Measurements from ENCODE around the gene XPO5. TPM values are rescaled to one million over a fixed set of nuclear protein-coding genes. Genes with fewer than 3 reads are reported as not detected.

The XPO5 gene
- total RNA-seq, 1 donor from 2014 or later = 12.9 TPM

DNA sequence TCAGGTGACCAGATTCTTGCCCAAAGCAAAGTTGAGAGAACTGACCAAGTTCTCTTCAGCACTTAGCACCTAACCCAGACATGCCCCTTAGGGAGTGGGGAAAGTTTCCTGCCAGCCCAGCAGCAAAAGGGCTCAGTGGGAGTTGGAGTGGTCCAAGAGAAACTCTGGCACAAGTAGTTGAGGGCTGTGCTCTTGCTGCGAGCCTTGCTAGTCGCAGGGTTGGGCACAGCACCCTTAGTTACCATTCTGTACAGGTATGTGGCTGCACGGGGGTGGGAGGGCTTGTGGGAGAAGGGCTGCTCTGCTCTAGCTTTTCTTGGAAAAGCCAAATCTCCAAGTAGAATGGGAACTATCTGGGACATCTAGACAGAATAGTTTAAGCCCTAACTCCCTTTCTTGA lies 52.6 kb downstream of the XPO5 start:
- DNase-seq (no peak), ATAC-seq (ENCODE audit: poor library complexity) (no peak)
- intact Hi-C loops (cut with DNase I) = loop anchor here (5.0 kb wide), 1 partner anchor 39 kb away; no protein-coding TSS in a partner anchor

DNA sequence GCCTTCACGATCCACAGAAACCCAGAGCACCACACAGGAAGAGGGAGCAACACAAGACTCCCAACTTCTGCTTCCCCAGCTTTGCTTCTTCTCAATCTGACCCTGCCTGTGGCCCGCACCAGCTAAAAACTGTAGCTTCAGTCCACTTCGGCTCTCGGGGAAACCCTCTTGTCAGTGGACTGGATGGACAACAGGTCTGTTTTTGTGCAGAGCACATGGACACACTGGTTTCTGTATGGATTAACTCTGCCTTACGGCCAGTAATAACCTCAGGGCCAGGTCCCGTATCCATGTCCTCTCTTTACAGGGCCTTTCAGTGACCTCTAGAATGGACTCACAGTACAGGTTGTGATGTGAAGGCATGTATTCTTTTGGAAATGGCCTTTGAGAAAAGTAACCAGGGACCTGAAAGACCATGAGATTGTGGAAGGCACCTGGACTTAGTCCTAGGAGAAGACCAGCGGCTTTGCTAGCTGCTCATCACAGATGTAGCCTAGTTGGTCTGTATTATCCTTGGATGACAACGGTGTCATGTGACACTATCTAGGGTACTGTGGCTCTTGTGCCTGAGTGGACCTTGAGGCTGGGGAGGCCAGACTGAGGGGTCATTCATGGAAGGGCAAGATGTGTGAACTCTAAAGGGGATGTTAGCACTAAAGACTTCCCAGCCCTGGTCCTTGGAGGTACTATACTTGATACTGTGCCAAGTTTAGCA lies 53.1 kb downstream of the XPO5 start:
- intact Hi-C loops (cut with DNase I) = loop anchor here (5.0 kb wide), 1 partner anchor 40 kb away; no protein-coding TSS in a partner anchor
- peak; percentile 6 for ATAC-seq (ENCODE audit: poor library complexity)
- no peak for DNase-seq

DNA sequence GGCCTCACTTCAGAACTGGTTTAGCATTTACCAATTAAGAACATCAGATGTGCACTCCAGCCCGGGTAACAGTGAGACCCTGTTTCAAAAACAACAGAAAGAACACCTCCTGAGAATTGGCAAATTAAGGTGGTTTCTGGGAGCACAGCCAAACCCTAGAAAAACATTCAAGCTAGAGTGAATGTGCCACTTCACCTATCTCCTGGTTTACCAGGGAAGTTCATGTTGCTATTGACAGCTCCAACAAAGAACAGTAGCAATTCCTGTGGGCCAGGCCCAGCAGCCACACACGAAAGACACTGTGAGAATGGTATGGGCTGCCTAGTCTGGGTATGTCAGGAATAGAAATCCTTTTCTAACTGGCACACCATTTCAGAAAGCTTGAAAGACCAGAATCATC lies 54.0 kb downstream of the XPO5 start:
- intact Hi-C loops (cut with DNase I) = loop anchor here (5.0 kb wide), 1 partner anchor 40 kb away; no protein-coding TSS in a partner anchor
- DNase-seq = no peak
- ATAC-seq (ENCODE audit: poor library complexity) = peak; percentile 37

DNA sequence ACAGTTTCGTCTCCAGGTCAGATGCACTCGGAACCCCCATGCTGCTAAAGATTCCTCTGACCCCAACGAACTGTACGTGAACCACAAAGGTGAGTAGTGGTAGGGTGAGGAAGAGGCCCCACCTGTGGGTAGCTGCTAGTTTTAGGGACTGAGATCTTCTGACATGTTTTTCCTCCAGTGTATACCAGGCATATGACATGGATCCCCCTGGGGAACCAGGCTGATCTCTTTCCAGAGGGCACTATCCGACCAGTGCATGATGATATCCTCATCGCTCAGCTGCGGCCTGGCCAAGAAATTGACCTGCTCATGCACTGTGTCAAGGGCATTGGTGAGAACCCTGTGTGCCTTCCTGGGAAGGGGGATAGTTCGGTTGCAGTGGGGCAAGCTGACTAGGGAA lies 55.7 kb downstream of the XPO5 start:
- no peak for DNase-seq
- intact Hi-C loops (cut with DNase I) = loop anchor here (5.0 kb wide), 1 partner anchor 42 kb away; no protein-coding TSS in a partner anchor
- ATAC-seq (ENCODE audit: poor library complexity) = no peak

DNA sequence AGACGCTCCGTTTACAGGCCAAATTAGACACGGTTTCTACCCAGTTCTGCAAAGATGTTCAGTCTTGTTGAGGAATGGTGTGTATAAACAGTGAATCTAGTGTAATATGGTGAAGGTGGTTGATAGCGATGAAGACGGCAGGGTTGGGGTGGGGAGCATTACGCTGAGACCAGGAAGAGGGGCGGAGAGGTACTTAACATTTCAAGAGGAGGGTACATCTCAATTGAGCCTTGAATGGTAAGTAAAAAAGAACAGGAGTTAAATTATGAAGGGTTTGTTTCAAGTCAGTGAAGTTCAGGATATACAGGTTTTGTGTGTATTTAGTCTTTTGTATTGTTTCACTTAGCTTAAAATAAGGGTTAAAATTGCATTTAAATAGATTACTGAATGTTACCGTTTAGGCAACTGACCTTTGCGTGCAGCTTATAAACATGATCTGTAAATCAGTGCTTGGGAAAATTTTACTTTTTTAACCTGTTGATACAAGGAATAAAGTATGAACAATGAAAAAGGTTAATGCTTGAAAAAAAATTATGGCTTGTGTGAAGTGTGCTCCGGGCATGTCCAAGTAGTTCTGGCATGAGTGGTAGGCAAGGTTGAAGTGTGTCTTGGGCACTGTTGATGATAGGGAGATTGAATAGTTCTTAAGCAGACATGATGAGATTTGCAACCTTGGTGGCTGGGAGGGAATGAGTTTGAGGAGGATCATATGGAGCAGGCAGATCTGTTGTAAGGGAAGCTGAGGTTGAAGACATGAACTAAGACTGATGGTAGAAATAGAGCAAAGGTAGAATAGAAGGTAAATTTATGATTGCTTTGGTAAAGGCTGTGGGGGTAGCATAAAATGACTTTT lies 58.1 kb downstream of the XPO5 start:
- ATAC-seq (ENCODE audit: poor library complexity) (no peak), DNase-seq (no peak)
- intact Hi-C loops (cut with DNase I) = loop anchor here (10.0 kb wide), 1 partner anchor 253 kb away; no protein-coding TSS in a partner anchor

DNA sequence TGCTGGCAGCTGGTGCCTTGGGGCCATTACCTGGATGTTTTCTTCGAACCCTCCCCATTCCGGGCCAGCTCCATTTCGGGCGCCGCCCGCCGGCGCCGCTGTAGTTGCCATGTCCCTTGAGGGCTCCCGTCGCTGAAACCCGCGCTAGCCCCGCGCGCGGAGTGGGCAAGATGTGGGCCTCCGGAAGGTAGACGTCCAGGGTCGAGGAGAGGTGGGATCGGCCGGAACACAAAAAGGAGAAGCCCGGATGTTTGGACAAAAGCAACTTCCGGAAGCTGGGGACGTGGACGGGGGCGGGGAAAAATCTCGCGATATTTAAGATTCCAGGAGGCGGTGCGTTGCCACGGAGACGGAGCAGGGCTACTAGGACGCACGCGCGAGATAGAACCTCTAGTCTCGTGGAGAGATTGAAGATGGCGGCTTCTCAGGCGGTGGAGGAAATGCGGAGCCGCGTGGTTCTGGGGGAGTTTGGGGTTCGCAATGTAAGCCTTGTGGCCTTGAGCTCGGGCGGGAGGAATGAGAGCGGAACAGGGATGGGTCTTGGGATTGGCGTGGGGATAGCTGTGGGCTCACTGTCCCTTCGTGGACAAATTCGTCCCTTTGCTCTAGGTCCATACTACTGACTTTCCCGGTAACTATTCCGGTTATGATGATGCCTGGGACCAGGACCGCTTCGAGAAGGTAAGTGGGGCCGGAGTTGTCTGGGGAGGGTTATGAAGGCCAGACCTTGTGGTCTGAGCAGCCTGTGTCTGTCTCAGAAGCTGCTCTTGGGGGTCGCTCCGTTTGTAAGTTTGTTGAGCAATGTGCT lies 58.9 kb downstream of the XPO5 start, which contains the start of the genes POLR1C and YIPF3:
Gene POLR1C, plus strand, starts transcription at position 393 of the 808 bp plus-strand sequence. Its CDS starts 21 bp downstream, at position 414.
Gene YIPF3, minus strand, starts transcription at position 230 of the 808 bp plus-strand sequence. Its CDS starts 119 bp downstream, at position 111.
- peak; percentile 98 for DNase-seq
- ATAC-seq (ENCODE audit: poor library complexity) = peak; percentile 96
- intact Hi-C loops (cut with DNase I) = loop anchor here (10.0 kb wide), 1 partner anchor 252 kb away; no protein-coding TSS in a partner anchor

DNA sequence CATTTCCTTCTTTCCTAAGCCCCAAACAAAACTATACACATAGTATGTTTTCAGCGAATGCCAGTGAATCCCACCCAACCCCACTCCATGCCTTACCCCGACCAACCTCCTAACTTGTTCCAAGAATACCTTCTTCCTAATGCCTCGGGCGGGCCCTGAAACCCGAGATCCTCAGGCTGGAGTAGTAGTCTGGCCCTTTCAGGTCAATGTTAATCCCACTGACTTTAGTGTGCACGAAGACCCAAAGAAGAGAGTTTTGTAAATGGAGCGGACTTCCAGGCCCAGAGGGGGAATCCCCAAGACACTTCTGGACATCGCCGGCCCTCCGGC lies 59.5 kb downstream of the XPO5 start:
- intact Hi-C loops (cut with DNase I) = loop anchor here (10.0 kb wide), 1 partner anchor 252 kb away; no protein-coding TSS in a partner anchor
- DNase-seq = no peak
- ATAC-seq (ENCODE audit: poor library complexity) = peak; percentile 1

DNA sequence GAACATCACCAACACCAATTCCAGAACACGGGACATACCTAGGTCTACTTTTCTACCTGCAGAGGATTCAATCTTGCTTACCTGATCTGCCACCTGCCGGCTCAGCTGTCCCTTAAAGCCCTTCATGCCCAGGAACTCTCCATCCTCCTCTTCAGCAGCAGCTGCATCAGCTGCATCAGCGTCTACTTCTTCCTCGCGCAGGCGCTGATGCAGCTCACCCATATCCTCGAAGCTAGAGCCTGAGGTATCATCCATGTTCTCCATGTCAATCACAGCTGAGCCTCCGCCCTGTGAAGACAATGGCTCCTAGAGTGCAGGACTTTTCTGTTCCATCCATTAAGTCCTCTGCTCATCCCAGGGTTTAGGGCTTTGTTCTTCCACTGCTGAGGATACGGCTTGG lies 60.0 kb downstream of the XPO5 start:
- DNase-seq = no peak
- intact Hi-C loops (cut with DNase I) = loop anchor here (10.0 kb wide), 1 partner anchor 251 kb away; no protein-coding TSS in a partner anchor
- no peak for ATAC-seq (ENCODE audit: poor library complexity)

DNA sequence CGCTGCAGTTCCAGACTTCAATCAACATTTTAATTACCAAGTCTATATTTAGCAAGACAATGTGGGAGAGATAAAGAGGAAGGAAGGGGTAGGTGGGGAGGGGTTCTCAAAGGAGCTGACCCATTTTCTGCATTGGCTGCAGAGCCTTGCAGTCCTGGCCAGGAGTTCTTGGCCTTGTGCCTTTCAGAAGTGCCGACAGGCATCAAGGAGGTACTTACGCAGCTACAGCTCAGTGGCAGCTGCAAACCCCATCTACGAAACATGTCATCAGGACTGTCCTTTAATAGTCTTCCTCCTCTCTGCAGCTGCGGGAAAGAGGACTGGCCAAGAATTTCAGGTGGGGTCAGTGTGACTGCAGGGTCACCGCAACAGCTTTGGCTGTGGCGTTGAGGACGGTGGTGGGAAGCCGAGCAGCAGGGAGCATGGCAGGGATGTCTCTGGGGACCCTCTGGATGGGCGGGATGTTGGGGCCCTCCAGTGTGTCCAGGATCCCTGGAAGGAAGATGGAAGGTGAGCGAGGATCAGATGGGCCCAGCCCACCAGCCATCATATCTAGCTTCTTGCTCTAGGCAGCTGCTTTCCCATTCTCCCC lies 63.9 kb downstream of the XPO5 start:
- ATAC-seq (ENCODE audit: poor library complexity) = peak; percentile 56
- peak; percentile 72 for DNase-seq
- intact Hi-C loops (cut with DNase I) = loop anchor here (10.0 kb wide), 1 partner anchor 247 kb away; no protein-coding TSS in a partner anchor

DNA sequence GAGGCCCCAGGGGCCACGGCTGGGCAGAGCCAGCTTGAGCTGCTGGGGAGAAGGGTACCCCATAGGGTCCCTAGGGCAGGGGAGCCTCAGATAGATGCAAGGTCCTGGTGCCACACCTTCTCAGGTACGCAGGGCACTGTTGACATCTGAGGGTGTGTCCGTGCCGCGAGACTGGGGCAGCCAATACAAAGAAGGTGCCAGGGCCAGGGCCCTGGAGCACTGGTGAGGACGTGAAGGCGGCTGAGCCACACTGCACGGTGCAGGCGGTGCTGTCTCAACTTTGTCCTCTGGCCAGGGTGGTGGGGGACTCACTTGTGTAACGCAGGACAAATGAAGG lies 65.0 kb downstream of the XPO5 start:
- intact Hi-C loops (cut with DNase I) = loop anchor here (10.0 kb wide), 1 partner anchor 246 kb away; no protein-coding TSS in a partner anchor
- ATAC-seq (ENCODE audit: poor library complexity) (peak; percentile 1), DNase-seq (no peak)

DNA sequence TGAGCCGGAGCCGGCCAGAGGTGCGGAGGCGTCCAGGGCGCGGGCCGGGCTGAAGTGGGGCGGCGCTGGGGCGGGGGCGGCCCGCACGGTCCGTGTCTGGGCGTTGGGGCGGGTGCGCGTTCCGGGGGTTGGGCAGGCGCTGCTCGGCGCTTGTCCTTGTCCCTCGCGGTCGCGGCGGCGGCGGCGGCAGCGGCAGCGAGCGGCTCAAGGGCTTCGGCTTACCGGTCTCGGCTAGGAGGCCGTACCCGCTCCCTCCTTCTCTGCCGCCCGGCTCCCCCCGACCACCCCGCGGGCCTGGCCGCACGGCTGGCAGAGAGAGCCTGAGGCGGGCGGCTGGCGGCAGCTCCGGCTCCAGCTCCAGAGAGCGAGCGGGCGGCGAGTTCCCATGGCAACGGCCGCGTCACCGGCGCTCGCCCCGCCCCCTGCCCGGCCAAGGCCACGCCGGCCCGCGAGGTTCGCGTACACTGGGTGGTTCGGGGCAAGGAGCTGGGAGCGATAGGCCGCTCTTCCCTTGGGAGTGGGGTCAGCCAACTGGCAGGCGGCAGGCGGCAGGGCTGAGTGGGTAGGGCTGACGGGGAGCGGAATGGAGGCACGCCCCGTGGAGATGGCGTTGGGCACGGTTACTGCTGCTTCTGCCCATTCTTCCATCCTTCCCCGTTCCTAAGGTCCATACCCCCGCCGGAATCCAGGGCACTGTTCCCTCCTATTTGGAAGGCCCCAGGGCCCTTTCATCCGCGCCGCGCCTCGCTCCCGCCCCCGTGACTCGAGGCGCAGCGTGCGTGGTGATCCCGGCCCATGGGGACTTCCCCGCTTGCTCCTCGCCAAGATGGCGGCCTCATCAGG lies 65.6 kb downstream of the XPO5 start, which contains the start of gene LRRC73:
Gene LRRC73, minus strand, starts transcription at position 363 of the 843 bp plus-strand sequence. CDS start 561 bp downstream, outside the sequence.
- ATAC-seq (ENCODE audit: poor library complexity) (peak; percentile 85), DNase-seq (peak; percentile 94)
- intact Hi-C loops (cut with DNase I) = loop anchor here (5.0 to 10.0 kb wide), 2 partner anchors 123 to 245 kb away; no protein-coding TSS in a partner anchor

DNA sequence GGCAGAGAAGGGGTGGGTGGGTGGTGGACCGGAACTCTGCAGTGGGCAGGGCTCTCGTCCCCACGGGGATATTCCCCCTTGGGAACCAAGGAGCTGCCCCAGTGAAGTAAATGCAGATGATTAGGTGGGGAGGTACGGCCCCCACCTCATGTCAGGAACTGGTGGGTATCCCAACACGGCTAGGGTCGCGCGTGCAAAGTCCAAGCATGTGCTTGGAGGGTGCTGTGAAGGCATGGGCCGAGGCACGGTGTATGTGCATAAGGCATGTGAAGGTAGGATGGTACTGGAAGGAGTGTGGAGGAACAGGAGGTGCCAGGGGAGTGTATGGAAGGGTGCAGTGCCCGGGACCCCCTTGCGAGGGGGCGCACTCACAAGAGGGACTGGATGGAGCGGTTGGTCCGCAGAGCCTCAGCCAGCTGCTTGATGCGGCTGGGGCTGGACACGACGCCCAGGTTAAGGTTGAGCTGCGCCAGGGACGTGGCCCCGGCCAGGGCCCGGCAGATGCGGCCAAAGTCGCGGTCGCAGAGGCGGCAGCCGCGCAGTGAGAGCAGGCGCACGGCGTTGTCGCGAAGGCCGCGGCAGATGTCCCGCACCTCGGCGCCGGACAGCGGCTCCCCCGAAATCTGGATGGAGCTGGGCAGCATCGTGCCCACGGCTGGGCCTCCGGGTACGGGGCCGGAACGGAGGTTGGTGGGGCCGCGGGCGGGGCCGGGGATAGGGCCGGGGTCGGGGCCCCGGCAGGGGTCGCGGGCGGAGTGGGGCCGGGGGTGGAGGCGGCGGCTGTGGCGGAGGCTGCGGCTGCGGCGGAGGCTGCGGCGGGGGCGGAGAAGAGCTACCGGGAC lies 66.5 kb downstream of the XPO5 start:
- ATAC-seq (ENCODE audit: poor library complexity) (no peak), DNase-seq (no peak)
- intact Hi-C loops (cut with DNase I) = loop anchor here (5.0 kb wide), 1 partner anchor 122 kb away; no protein-coding TSS in a partner anchor

DNA sequence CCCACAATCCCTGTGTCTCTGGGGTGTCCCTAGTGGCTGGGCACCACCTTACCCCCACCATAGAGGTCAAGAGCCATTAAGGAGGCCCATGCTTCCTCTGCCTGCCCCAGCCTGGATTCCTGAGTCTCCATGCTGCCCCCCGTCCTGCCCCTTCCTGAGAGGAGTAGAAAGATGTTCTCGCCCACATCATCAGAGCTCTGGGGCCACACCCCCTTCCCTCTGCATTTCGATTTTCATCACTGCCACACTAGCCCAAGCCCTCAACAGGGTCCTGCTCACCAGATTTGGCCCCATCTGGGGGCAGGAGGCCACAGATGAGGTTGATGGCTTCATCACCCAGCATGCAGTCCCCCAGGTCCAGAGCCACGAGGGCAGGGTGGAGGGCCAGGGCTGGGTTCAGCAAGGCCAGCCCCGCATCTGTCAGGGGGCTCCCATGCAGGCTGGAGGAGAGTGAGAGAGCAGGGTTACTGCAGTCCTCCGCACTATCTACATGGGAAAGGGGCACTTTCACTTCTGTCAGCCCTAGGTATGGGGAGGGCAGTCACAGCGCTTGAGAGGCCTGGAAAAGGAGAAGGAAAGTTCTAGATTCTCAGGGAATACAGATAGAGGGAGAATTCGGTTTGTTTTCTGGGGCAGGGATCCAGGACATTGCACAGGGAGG lies 67.2 kb downstream of the XPO5 start:
- DNase-seq (no peak), ATAC-seq (ENCODE audit: poor library complexity) (no peak)
- intact Hi-C loops (cut with DNase I) = loop anchor here (5.0 kb wide), 1 partner anchor 121 kb away; no protein-coding TSS in a partner anchor

DNA sequence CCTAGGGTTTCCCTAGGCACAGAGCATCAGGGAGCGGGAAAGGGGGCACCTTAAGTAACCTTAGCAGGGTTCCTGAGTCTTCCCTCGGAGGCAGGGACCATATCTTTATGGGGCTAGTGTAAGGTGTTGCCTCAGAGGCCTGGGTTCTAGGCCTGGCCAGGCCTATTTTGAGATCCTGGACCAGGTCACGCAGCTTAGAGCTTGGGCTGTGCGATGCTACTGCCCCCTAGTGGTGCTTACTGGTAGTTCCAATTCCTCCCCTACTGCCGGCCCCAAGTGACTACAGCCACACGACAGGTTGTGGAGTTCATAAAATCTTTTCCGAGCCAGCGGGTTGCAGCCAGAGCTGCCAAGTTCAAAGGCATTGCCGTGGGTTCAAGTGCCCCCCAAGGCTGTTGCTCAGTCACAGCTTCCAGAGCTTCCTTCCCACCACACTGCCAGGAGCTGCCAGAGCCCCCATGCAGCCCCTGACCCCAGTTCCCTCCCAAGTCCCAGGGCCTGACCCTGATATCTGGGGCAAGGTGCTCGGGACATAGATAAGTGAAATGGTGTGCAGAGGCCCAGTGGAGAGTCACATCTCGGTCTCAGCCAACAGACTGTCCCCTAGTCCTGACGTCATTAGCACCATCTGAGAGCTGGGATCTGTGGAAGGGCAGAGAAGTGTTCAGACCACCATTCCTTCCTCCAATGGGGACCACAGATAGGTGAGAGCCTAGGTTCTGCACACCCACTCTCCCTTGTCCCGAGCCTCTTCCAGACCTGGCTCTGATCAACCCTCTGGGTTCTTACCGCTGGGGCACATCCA lies 69.0 kb downstream of the XPO5 start:
- ATAC-seq (ENCODE audit: poor library complexity) (peak; percentile 55), DNase-seq (peak; percentile 75)
- intact Hi-C loops (cut with DNase I) = loop anchor here (1.0 to 5.0 kb wide), 2 partner anchors 53 to 120 kb away; no protein-coding TSS in a partner anchor

DNA sequence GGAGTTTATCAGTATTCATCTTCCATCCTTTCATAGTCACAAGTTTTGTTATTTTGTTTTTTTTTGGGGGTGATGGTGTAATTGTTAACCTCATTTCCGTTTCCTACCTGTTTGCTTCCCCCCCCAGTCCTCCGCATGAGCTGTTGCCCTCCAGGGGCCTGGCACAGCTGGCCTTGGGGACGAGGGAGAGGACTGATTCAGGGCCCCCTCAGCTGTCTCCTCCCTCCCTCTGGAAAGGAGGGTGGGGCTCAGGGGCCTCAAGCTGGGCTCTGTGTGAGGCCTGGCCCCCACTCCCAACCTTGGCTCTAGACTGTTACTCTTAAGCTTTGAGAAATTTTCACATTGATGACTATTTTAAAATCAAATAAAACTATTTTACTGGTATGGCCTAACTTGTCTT lies 69.7 kb downstream of the XPO5 start:
- ATAC-seq (ENCODE audit: poor library complexity) (no peak), DNase-seq (no peak)
- intact Hi-C loops (cut with DNase I) = loop anchor here (1.0 to 5.0 kb wide), 2 partner anchors 52 to 119 kb away; no protein-coding TSS in a partner anchor

Measured in Right ventricle myocardium superior (tissue), 1 donor.